PC-3 (cell line): ENCODE data around the gene ONECUT1. TPM values are rescaled to one million over a fixed set of nuclear protein-coding genes. Genes with fewer than 3 reads are reported as not detected.

Experiments
- ATAC-seq: fragments of 200-7000 bp; cut with Tn5 transposase; 2 replicates; pipeline ENCODE4 v1.9.1; 2020; ENCODE audit warnings: mild to moderate bottlenecking, moderate library complexity
- BruUV-seq: library from RNA; stranded (reverse); fragments of 400-500 nt; replicated peaks from 2 replicates; lab custom pipeline; 2021; lab: Mats Ljungman, UMichigan
- CTCF ChIA-PET: fragments of 300-600 bp; sonication (Branson Sonifier 250); formaldehyde crosslinking; loops from one replicate; lab custom pipeline; 2022; ENCODE audit warnings: antibody characterized with exemption; lab: Charles Lee
- POLR2A ChIA-PET: fragments of 300-600 bp; sonication (Branson Sonifier 250); formaldehyde crosslinking; loops from one replicate; lab custom pipeline; 2022; ENCODE audit warnings: antibody characterized with exemption; ENCODE audit not compliant: unreplicated experiment; lab: Charles Lee
- DNase-seq: peaks from one replicate; pipeline ENCODE4 v3.0.0-alpha.2; 2015
- H2AFZ ChIP-seq: fragments of 300-600 bp; sonication (generic); 2 replicates; pipeline ENCODE4 v1.6.0; 2016; ENCODE audit warnings: antibody characterized with exemption, low read length
- H3F3A ChIP-seq: fragments of 300-600 bp; sonication (generic); one replicate; pipeline ENCODE4 v1.6.0; 2017; ENCODE audit warnings: antibody characterized with exemption, low read length, control low read depth, mild to moderate bottlenecking; ENCODE audit not compliant: unreplicated experiment
- H3K27ac ChIP-seq: fragments of 300-600 bp; sonication (generic); 2 replicates; pipeline ENCODE4 v1.5.1; 2016; ENCODE audit warnings: mild to moderate bottlenecking, low read length
- H3K27me3 ChIP-seq: fragments of 300-600 bp; sonication (generic); 2 replicates; pipeline ENCODE4 v1.6.1; 2016; ENCODE audit warnings: low read length, mixed read lengths
- H3K36me3 ChIP-seq: fragments of 300-600 bp; sonication (generic); 2 replicates; pipeline ENCODE4 v1.6.1; 2016; ENCODE audit warnings: low read depth, mixed run types, low read length, mixed read lengths
- H3K4me1 ChIP-seq: fragments of 300-600 bp; sonication (generic); 2 replicates; pipeline ENCODE4 v1.5.1; 2016; ENCODE audit warnings: low read length; ENCODE audit not compliant: insufficient read depth
- H3K4me2 ChIP-seq: fragments of 300-600 bp; sonication (generic); 2 replicates; pipeline ENCODE4 v1.6.0; 2016; ENCODE audit warnings: low read length
- H3K4me3 ChIP-seq: fragments of 300-600 bp; sonication (generic); 2 replicates; pipeline ENCODE4 v1.5.1; 2016; ENCODE audit warnings: mild to moderate bottlenecking, low read length, mixed read lengths
- H3K79me2 ChIP-seq: fragments of 300-600 bp; sonication (generic); 2 replicates; pipeline ENCODE4 v1.6.1; 2017; ENCODE audit warnings: low read length, mixed read lengths
- H3K9ac ChIP-seq: fragments of 300-600 bp; sonication (generic); 2 replicates; pipeline ENCODE4 v1.6.0; 2016; ENCODE audit warnings: mild to moderate bottlenecking, low read length
- H3K9me2 ChIP-seq: fragments of 300-600 bp; sonication (generic); replicated peaks from 2 replicates; pipeline ENCODE4 v1.6.1; 2016; ENCODE audit warnings: mixed run types, low read length, mixed read lengths
- H3K9me3 ChIP-seq: fragments of 300-600 bp; sonication (generic); 2 replicates; pipeline ENCODE4 v1.6.1; 2016; ENCODE audit warnings: low read length, mixed read lengths
- H4K20me1 ChIP-seq: fragments of 300-600 bp; sonication (generic); 2 replicates; pipeline ENCODE4 v1.6.1; 2016; ENCODE audit warnings: low read length, mixed read lengths
- EZH2 ChIP-seq: fragments of 300-600 bp; sonication (generic); IDR thresholded peaks from one replicate; pipeline ENCODE4 v1.6.1; 2017; ENCODE audit warnings: antibody characterized with exemption, mild to moderate bottlenecking, low read length; ENCODE audit not compliant: unreplicated experiment
- EZH2phosphoT487 ChIP-seq: fragments of 300-600 bp; sonication (generic); IDR thresholded peaks from 2 replicates; pipeline ENCODE4 v1.6.1; 2018; ENCODE audit warnings: mild to moderate bottlenecking, antibody characterized with exemption, low read length, borderline replicate concordance
- intact Hi-C: fragments of 100-400 bp; cut with micrococcal nuclease; formaldehyde crosslinking; loops from 2 replicates; pipeline ENCODE4 v1.9.0; 2023
- total RNA-seq: library from RNA; depleted of rRNA; stranded (reverse); fragments of >200 nt; gene quantifications from 2 replicates; pipeline ENCODE4 v1.2.3, GENCODE V29; 2014
- TF ChIP-seq, protein P1 (sequence below): fragments of 300-600 bp; sonication (generic); conservative IDR thresholded peaks from 2 replicates; pipeline ENCODE4 v1.5.1; 2017; ENCODE audit warnings: antibody characterized with exemption, low read depth, mild to moderate bottlenecking, low read length

ONECUT1 gene
- total RNA-seq, 1 experiment from 2014 or later: not detected

DNA sequence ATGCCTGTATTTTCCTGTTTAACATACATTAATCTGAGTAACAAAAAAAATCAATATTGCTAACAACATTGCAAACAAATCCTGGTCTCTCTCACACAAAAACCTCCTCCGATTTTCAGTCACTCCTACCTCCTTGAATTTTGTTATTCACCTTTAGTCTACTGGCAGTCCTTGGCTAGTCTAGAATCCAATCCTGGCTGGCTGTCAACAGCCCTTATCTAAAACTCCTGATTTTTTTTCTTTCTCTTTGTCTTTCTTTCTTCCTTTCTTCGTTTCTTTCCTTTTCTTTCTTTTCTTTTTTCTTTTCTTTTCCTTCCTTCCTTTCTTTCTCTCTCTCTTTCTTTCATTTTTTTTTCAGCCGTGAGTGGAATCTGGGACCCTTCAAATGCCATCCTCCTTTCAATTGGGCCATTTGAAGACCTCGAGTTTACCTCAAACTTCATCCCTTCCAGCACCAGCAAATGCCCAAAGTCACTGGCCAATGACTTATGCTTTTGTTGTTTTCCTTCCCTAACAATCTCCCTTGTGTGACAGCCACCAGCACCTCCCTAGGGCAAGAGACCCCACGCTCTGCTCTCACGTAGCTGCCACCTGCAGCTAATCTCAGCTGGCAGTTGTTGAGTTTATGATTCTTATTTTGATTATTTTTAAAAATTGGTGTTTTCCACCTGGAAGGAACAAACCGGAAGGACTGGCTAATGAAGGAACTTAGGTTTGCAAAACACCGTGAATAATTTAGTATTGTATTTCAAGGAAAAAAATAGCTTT is 6.8 kb upstream of the ONECUT1 start:
- no peak overlapping the region for H3K4me3 ChIP-seq
- H3K9me3 ChIP-seq: no peaks in the 10 kb centered on the region
- intact Hi-C loops: no loop called here
- no peaks in the 10 kb centered on the region for H3K4me1 ChIP-seq
- H3K79me2 ChIP-seq: no peaks in the 10 kb centered on the region
- no peaks in the 10 kb centered on the region for H3K9me2 ChIP-seq
- BruUV-seq: no TSS peak
- ChIA-PET CTCF (no interaction called here), POLR2A (no interaction called here)
- no peaks in the 10 kb centered on the region for H3F3A ChIP-seq
- H3K27me3 ChIP-seq: peaks cover 87% of the 10 kb centered on the region
- no peak overlapping the region for H3K27ac ChIP-seq
- H2AFZ ChIP-seq: no peak overlapping the region
- no peaks in the 10 kb centered on the region for H4K20me1 ChIP-seq
- DNase-seq (no peak), ATAC-seq (no peak)
- no peak overlapping the region for H3K9ac ChIP-seq
- no peaks in the 10 kb centered on the region for H3K36me3 ChIP-seq
- no peak overlapping the region for H3K4me2 ChIP-seq
- TF ChIP-seq EZH2phosphoT487 (no peak), EZH2 (no peak)
- TF ChIP-seq, protein P1, sequence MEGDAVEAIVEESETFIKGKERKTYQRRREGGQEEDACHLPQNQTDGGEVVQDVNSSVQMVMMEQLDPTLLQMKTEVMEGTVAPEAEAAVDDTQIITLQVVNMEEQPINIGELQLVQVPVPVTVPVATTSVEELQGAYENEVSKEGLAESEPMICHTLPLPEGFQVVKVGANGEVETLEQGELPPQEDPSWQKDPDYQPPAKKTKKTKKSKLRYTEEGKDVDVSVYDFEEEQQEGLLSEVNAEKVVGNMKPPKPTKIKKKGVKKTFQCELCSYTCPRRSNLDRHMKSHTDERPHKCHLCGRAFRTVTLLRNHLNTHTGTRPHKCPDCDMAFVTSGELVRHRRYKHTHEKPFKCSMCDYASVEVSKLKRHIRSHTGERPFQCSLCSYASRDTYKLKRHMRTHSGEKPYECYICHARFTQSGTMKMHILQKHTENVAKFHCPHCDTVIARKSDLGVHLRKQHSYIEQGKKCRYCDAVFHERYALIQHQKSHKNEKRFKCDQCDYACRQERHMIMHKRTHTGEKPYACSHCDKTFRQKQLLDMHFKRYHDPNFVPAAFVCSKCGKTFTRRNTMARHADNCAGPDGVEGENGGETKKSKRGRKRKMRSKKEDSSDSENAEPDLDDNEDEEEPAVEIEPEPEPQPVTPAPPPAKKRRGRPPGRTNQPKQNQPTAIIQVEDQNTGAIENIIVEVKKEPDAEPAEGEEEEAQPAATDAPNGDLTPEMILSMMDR: no peak

DNA sequence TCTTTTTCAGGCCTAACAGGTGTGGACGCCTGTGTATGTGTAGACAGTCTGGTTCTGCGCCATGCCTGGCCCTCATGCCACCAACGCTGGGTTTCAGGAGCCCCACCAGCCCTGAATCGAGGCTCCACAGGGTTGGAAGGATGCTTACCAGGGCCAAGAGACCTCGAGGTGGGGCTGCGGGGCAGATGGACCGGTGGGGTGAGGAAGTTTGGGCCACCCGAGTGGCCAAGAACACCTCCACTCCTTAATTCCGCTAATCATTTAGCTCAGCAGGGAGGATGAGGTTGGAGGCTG is 6.0 kb upstream of the ONECUT1 start:
- intact Hi-C loops: no loop called here
- H3K9ac ChIP-seq: no peak overlapping the region
- no peaks in the 10 kb centered on the region for H3K9me3 ChIP-seq
- peaks cover 79% of the 10 kb centered on the region for H3K27me3 ChIP-seq
- no peak overlapping the region for H3K4me2 ChIP-seq
- no peak for DNase-seq
- no peak for ATAC-seq
- H4K20me1 ChIP-seq: no peaks in the 10 kb centered on the region
- H3K36me3 ChIP-seq: no peaks in the 10 kb centered on the region
- no peaks in the 10 kb centered on the region for H3K9me2 ChIP-seq
- H3F3A ChIP-seq: no peaks in the 10 kb centered on the region
- no peak overlapping the region for H2AFZ ChIP-seq
- no peaks in the 10 kb centered on the region for H3K4me1 ChIP-seq
- BruUV-seq: no TSS peak
- POLR2A ChIA-PET: no interaction called here
- H3K4me3 ChIP-seq: no peak overlapping the region
- no peak overlapping the region for H3K27ac ChIP-seq
- TF ChIP-seq, protein P1: no peak
- no peak for TF ChIP-seq EZH2
- H3K79me2 ChIP-seq: no peaks in the 10 kb centered on the region
- CTCF ChIA-PET: no interaction called here

DNA sequence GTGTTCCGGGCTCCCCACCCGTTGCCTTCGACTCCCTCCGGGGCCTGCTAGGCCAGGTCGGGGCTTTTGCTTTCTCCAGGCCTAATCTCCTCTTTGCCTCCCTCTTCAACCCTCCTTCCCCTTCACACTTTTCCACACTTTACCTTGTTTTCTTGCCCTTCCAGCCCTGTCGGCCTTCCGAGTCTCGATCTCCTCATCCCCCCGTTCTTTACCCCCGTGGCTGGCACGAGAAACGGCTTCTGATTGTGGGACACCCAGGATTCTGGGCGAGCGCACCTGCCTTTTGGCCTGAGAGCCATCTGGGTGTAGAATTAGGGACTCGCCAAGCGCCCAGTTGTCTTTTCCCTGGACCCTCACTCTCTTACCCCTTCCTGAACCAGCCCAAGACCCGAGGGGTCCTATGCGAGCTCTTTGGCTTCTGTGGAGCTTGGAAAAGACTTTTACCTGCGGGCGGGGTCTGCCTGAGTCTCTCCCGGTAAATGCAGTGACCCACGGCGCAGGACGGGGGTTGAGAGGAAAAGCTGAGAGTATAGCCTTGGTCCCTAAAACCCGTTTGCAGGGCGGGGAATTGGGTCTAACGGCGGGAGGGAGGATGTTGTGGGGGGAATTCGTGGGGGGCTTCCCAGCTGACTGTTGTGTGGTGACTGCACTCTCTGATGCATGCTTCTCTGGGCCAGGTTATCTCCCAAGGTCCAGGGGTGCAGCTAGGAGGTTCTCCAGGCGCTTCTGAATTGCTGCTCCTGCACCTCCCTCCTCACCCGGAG is 5.5 kb upstream of the ONECUT1 start:
- no peak overlapping the region for H2AFZ ChIP-seq
- H4K20me1 ChIP-seq: no peaks in the 10 kb centered on the region
- ChIA-PET POLR2A (no interaction called here), CTCF (no interaction called here)
- no peak for DNase-seq
- no peak overlapping the region for H3K9ac ChIP-seq
- no peak overlapping the region for H3K4me2 ChIP-seq
- H3K9me2 ChIP-seq: no peaks in the 10 kb centered on the region
- no peaks in the 10 kb centered on the region for H3K9me3 ChIP-seq
- H3F3A ChIP-seq: no peaks in the 10 kb centered on the region
- no peaks in the 10 kb centered on the region for H3K79me2 ChIP-seq
- peaks cover 74% of the 10 kb centered on the region for H3K27me3 ChIP-seq
- TF ChIP-seq, protein P1: no peak
- TF ChIP-seq EZH2phosphoT487 (no peak), EZH2 (peak; percentile 74)
- no peak overlapping the region for H3K27ac ChIP-seq
- no peak overlapping the region for H3K4me3 ChIP-seq
- intact Hi-C loops: no loop called here
- BruUV-seq: no TSS peak
- H3K4me1 ChIP-seq: no peaks in the 10 kb centered on the region
- no peak for ATAC-seq
- no peaks in the 10 kb centered on the region for H3K36me3 ChIP-seq
